Coronary artery (tissue), 2 donors: ENCODE data around the gene PHYKPL.

Experiments
- DNase-seq: peaks from one replicate; pipeline ENCODE4 v3.0.0-alpha.2; 2017; ENCODE audit warnings: low spot score
- H3K27ac ChIP-seq, 2 donors: fragments of 200-600 bp; sonication (generic); one replicate each; pipeline ENCODE4 v1.5.1; 2016 to 2019
- H3K4me3 ChIP-seq: fragments of 200-600 bp; sonication (generic); 2 replicates; pipeline ENCODE4 v1.5.1; 2016; ENCODE audit warnings: mild to moderate bottlenecking, moderate library complexity
- TF ChIP-seq, protein P1 (sequence below): fragments of 200-600 bp; sonication (generic); IDR thresholded peaks from one replicate; pipeline ENCODE4 v1.5.1; 2019; ENCODE audit warnings: antibody characterized with exemption

PHYKPL gene

DNA sequence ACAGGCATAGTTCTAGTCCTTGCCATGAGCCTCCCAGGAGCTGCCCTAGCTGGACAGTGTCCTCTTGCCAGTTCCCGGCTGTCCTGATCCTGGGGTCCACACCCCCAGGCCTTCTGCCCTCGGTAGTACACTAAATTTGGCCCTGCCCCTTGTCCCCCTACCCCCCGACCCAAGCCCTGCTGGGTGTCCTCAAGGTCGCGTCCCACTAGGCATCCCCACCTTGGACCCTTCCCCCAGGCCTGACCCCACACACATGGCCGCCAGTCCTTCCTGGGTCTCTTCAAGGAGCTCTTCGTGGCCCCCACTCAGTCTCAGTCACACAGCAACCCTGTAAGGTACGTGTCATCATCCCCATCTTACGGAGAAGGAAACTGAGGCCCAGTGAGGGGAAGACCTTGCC lies 40.0 kb upstream of the PHYKPL start:
- TF ChIP-seq, protein P1, sequence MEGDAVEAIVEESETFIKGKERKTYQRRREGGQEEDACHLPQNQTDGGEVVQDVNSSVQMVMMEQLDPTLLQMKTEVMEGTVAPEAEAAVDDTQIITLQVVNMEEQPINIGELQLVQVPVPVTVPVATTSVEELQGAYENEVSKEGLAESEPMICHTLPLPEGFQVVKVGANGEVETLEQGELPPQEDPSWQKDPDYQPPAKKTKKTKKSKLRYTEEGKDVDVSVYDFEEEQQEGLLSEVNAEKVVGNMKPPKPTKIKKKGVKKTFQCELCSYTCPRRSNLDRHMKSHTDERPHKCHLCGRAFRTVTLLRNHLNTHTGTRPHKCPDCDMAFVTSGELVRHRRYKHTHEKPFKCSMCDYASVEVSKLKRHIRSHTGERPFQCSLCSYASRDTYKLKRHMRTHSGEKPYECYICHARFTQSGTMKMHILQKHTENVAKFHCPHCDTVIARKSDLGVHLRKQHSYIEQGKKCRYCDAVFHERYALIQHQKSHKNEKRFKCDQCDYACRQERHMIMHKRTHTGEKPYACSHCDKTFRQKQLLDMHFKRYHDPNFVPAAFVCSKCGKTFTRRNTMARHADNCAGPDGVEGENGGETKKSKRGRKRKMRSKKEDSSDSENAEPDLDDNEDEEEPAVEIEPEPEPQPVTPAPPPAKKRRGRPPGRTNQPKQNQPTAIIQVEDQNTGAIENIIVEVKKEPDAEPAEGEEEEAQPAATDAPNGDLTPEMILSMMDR: no peak
- no peak overlapping the region for H3K27ac ChIP-seq
- no peak for DNase-seq
- H3K4me3 ChIP-seq: no peak overlapping the region

DNA sequence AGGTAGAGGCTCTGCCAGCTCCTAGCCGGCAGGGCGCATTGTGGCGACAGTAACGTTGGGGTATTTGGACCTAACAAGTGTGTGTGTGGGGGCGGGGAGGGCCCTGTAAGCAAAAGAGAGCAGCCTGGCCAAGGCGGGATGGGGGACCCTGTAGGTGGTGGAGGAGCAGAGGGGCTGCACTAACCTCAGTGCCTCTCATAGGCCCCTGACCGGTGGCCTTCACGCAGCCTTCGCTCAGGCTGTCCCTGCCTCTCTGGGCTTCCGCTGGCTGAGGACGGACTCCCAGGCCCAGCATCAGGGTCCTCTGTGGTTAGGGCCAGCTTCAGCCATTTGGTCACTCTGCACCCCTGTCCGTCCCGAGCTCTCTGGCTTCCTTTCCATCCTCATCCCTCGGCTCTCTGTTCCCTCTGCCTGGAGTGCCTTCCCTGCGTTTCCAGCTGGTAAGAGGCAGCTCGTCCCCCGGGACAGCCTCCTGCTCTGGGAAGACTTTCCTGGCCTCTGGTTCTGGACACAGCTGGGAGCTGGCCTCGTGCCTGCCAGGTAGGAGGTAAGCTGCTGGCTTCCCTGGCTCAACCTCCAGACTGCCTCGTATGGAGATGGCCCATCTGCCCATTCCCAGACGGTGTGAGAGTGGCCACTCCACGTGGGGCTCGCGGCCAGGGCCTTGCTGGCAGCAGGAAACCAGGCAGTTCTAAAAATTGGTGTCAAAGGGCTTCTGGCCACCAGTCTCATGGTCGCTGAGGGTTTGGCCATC lies 39.3 kb upstream of the PHYKPL start:
- DNase-seq: no peak
- TF ChIP-seq, protein P1: no peak
- no peak overlapping the region for H3K4me3 ChIP-seq
- no peak overlapping the region for H3K27ac ChIP-seq

DNA sequence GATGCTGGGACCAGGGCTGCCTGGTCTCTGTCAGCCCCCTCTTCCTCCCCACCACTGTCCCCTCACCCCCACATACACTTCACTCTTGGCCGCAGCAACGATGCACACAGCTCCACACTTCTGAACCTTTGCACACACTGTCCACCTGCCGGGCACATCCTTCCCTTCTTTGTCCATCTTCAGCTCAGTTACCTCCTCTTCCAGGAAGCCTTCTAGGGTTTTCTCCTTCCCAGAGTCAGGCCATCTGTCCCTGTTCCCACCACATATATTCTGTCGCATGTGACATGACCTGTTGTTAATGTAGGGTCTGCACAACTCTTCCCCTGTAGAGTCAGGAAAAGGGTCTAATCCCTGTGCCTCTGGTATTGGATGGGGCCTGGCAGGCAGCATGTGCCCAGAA lies 38.6 kb upstream of the PHYKPL start:
- Histone ChIP-seq H3K27ac (no peak overlapping the region), H3K4me3 (no peak overlapping the region)
- DNase-seq: no peak
- TF ChIP-seq, protein P1: no peak

DNA sequence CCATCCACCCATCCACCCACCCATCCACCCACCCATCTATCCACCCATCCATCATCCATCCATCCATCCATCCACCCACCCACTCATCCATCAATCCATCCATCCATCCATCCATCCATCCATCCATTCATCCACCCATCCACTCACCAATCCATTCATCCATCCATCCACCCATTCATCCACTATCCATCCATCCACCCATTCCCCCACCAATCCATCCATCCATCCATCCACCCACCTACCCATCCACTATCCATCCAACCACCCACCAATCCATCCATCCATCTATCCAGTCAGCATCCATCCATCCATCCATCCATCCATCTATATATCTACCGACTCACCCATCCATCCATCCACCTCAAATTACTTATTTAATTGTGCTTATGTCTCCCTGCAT lies 36.9 kb upstream of the PHYKPL start:
- TF ChIP-seq, protein P1: no peak
- H3K27ac ChIP-seq: no peak overlapping the region
- H3K4me3 ChIP-seq: no peak overlapping the region
- no peak for DNase-seq

DNA sequence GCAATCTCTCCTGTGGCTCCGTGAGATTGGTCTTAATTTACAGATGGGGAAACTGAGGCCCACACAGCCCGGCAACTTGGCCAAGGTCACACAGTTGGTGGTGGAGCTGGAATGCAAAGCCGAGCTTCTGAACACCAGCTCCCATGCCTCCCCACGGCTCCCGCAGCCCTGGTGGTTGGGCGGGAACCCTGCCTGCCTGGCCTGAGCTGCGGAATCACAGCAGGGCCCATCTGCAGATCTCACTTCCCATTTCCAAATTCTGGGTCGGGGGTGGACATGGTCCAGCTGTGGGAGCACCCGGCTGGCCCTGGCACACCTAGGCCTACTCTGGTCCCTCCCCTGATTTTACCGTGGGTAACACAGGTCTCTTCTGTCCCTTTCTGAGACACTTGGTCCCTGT lies 35.3 kb upstream of the PHYKPL start:
- TF ChIP-seq, protein P1: no peak
- no peak for DNase-seq
- Histone ChIP-seq H3K4me3 (no peak overlapping the region), H3K27ac (no peak overlapping the region)

DNA sequence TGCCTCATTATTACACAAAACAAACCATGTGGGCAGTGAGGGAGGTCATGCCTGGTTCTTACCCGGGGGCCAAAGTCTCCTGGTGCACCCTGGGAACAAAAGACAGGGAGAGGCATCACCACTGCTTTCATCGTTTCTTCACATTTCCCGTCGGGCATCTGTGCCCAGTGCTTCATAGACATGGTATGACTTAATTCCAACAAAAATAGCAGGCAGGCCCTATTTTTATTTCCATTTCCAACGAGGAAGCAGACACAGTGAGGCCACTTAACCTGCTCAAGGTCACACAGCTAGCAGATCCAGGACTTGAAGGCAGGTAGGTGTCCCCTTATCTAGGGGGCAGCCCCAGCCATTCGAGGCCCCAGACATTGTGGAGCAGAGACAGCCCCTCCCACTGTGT lies 34.6 kb upstream of the PHYKPL start:
- TF ChIP-seq, protein P1: no peak
- Histone ChIP-seq H3K27ac (no peak overlapping the region), H3K4me3 (no peak overlapping the region)
- DNase-seq: no peak

DNA sequence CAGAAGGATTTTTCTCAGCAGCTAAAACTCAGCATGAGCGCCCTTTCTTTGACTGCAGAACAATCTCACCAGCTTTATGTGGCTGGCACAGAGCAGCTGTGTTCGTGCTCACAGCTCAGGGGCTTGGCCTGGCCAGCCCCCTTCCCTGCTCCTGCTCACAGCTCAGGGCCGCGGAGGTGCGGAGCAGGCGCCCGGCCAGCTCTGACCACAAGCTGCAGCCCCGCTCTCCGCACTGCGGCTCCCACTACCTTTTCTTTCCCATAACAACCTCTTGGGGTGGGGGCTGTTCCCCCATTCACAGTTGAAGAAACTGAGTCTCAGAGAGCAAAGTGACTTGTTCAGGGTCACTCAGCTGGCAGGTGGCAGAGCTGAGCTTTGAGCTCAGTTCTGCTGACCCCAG lies 34.0 kb upstream of the PHYKPL start:
- no peak for DNase-seq
- TF ChIP-seq, protein P1: no peak
- H3K27ac ChIP-seq: no peak overlapping the region
- H3K4me3 ChIP-seq: no peak overlapping the region
